Ovary (tissue), 9 donors: ENCODE measurements around the gene FAM3A. TPM values are rescaled to one million over a fixed set of nuclear protein-coding genes. Genes with fewer than 3 reads are reported as not detected.

ENCODE experiments used
- DNase-seq, 5 donors: peaks; one replicate each; pipeline ENCODE4 v3.0.0-alpha.2; 2019 to 2020
- H3K27ac ChIP-seq, 2 donors: fragments of 200-600 bp; one replicate each; pipeline versions ENCODE4 v1.5.1 to v1.8.0; 2019 to 2022
- H3K27me3 ChIP-seq: fragments of 200-600 bp; one replicate; pipeline ENCODE4 v1.8.0; 2022
- H3K36me3 ChIP-seq: fragments of 200-600 bp; sonication (generic); one replicate; pipeline ENCODE4 v1.5.1; 2019
- H3K4me1 ChIP-seq: one replicate; pipeline ENCODE4 v1.8.1; 2013; ENCODE audit warnings: mild to moderate bottlenecking, moderate library complexity; ENCODE audit not compliant: insufficient read depth
- H3K4me3 ChIP-seq: fragments of 200-600 bp; sonication (generic); one replicate; pipeline ENCODE4 v1.5.1; 2017
- H3K9me3 ChIP-seq, 2 donors: fragments of 200-600 bp in 1 of 2; sonication (generic) in 1 of 2; one replicate each; pipeline versions ENCODE4 v1.5.1 to v1.8.1; 2013 to 2019; ENCODE audit warnings: mild to moderate bottlenecking in 1 of 2, moderate library complexity in 1 of 2
- CTCF ChIP-seq, 3 donors: fragments of 450-650 bp in 2 of 3; fragments of 200-600 bp in 1 of 3; IDR thresholded peaks; one replicate each; pipeline versions ENCODE4 v1.5.1 to v1.8.0; 2016 to 2022; ENCODE audit warnings: antibody characterized with exemption in 3 of 3, mild to moderate bottlenecking in 1 of 3
- EP300 ChIP-seq: sonication (generic); formaldehyde crosslinking; IDR thresholded peaks from one replicate; pipeline ENCODE4 v1.6.1; 2017; ENCODE audit warnings: antibody characterized with exemption
- POLR2A ChIP-seq: fragments of 450-650 bp; IDR thresholded peaks from one replicate; pipeline ENCODE4 v1.6.1; 2017; ENCODE audit warnings: antibody characterized with exemption, mild to moderate bottlenecking, moderate library complexity
- WGBS, 3 donors: extraction: QIAGEN DNeasy Blood & Tissue Kit in 1 of 3; methylation state at CpG; one replicate each; pipeline versions ENCODE4 v1.1.5 to v1.1.7; 2013 to 2017; 5-methylcytosine and 5-hydroxymethylcytosine counted together
- intact Hi-C, 4 donors: fragments of 100-400 bp; cut with DNase I; formaldehyde crosslinking; loops; one replicate each; pipeline versions ENCODE4 v1.11.0 to v1.15.1; 2022 to 2023
- polyA plus RNA-seq, 2 donors: library from polyadenylated mRNA; stranded (reverse); fragments of 200-250 nt in 1 of 2; fragments of 350-450 nt in 1 of 2; fragmentation: Illumina TruSeq in 1 of 2; extraction: RNeasy Lipid Tissue Mini Kit (QIAGEN cat#74804) in 1 of 2; gene quantifications; one replicate each; pipeline ENCODE4 v1.2.3, GENCODE V29; 2013 to 2014
- total RNA-seq, 7 donors: library from RNA; depleted of rRNA in 2 of 7; stranded (reverse); fragments of >200 nt in 2 of 7; fragmentation: NEBNext Ultra II Directional in 3 of 7; extraction: Animal tissue kit (Norgen Biotek cat#: 25700) in 3 of 7; gene quantifications; one replicate each; pipeline versions ENCODE4 v1.1.0 to v1.2.4, GENCODE V29; 2016 to 2023
- donor health status: DM: no; HTN: no; CAD: no; lungs with moderate emphysema.
- donor health status: DM: no; HTN: no; CAD: no.
- donor health status: Bipolar disorder and iron deficiency.
- donor health status: DM: yes; HTN: yes; CAD: no.
- donor health status: DM: no; HTN: no; CAD: no.
- donor health status: DM: yes; HTN: yes; CAD: no.

Gene FAM3A
- total and polyA plus RNA-seq, 9 donors = 3.6 to 81.6 (median 62.9) TPM

DNA sequence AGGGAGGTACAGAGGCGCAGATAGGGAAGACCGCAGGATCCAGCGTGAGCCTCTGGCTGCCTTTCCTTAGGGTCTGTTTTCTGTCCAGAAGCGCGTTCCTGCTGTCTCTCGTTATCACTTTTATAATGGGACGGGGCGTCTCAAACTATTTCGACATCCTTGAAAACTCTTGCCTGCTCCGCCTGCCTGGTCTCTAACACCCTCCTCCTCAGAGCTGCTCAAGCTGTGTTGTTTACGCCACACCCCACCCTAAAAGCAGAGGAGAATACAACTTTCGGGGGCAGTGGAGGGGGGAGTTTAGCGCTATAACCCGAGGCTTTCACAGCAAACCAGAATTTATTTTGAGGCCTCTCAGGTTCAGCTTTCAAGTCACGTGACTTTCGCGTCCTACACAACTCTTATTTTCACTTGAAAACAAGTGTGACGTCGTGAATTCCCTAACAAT, 646 bp upstream of the FAM3A start:
- H3K9me3 ChIP-seq = no peaks in the 10 kb centered on the region
- intact Hi-C loops = no loop called here
- DNase-seq = peak in 4 of 5 donors; percentile 62 to 84 (median 74)
- no peaks in the 10 kb centered on the region for H3K27me3 ChIP-seq
- H3K27ac ChIP-seq = peak overlapping the region; percentile 91 to 99
- H3K4me1 ChIP-seq = peaks cover 4% of the 10 kb centered on the region
- H3K4me3 ChIP-seq = peak overlapping the region; percentile 24
- WGBS, 3 donors = 30 to 42% (median 39%) methylated on average over 19 of the region's 19 CpGs
- TF ChIP-seq EP300 = no peak
- TF ChIP-seq CTCF (IDR thresholded peaks at IDR 0.05) = no peak
- no peak for TF ChIP-seq POLR2A
- no peaks in the 10 kb centered on the region for H3K36me3 ChIP-seq

DNA sequence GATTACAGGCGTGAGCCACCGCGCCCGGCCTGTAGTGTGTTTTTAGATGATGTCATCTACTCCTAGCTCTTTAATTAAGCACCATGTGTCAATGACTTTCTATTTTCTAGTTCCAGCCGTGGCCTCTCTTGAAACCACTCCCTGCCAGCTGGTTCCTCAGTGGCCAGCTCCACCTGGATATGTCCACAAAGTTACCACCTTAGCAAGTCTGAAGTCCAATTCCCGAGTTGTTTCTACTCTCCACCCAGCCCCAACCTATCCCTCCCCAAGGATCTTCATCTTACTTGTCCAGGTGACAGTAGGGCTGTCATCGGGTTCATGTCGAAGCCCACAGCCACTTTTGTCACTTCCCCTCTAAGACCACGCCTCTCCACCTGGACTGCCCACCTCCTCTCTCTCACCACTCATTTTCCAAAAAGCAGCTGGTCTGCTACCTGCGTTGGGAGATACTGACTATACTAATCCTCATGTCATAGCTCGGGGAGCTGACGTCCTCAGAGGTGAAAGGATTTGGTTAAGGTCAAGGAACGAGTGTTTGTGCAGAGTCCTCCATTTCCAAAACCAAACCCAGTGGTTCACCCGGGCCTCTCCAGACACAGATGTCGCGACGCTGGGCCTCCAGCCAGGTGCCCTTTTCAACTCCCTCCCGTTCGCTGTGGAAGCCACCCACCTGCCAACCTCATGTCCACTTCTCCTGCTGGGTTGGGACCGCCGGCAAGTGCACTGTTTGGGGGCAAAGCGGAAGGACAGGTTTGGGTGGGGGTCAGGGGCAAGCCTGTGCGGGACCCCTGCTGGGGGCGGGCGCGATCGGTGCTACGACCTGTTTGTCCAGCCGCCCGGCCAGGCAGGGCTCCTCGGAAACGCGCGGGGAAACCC, 704 bp downstream of the FAM3A start:
- Histone ChIP-seq H3K9me3 (no peaks in the 10 kb centered on the region), H3K27ac (peak overlapping the region; percentile 64 to 99), H3K4me3 (peak overlapping the region; percentile 53), H3K4me1 (peaks cover 4% of the 10 kb centered on the region), H3K27me3 (no peaks in the 10 kb centered on the region), H3K36me3 (no peaks in the 10 kb centered on the region)
- 38 to 56% (median 49%) methylated on average over 27 to 34 of the region's 34 CpGs for WGBS, 3 donors
- intact Hi-C loops = no loop called here
- TF ChIP-seq EP300 (no peak), POLR2A (no peak), CTCF (IDR thresholded peaks at IDR 0.05) (no peak)
- DNase-seq = peak in 3 of 5 donors; percentile 56 to 72 (median 64)

DNA sequence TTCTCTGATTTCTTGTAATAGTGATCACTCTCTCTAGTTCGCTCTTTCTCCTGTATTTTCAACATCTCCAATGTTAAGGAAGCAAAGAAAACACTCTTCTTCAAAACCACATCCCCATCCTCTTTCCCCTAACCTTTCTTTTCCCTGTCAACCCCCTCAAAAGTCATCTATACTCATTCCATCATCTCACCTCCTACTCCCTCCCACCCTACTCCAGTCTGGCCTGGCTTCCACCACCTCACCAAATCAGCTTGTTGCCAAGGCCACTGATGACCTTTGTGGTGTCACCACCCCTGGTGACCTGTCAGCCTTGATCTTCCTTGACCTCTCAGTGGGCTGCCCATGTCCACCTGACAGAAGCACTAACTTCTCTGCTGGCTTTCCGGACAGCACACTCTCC, 2.3 kb downstream of the FAM3A start:
- WGBS, 3 donors = 75 to 89% (median 81%) methylated on average over 2 of the region's 2 CpGs
- Histone ChIP-seq H3K36me3 (no peaks in the 10 kb centered on the region), H3K27ac (no peak overlapping the region), H3K9me3 (no peaks in the 10 kb centered on the region), H3K4me3 (no peak overlapping the region), H3K4me1 (peaks cover 4% of the 10 kb centered on the region), H3K27me3 (no peaks in the 10 kb centered on the region)
- no peak for TF ChIP-seq POLR2A
- no peak for TF ChIP-seq CTCF (IDR thresholded peaks at IDR 0.05)
- no peak for TF ChIP-seq EP300
- intact Hi-C loops = no loop called here
- DNase-seq = no peak

GRCh38 chrX:154512879-154513553, 3.0 kb downstream of the FAM3A start:
- intact Hi-C loops = no loop called here
- DNase-seq = no peak
- no peak for TF ChIP-seq POLR2A
- TF ChIP-seq CTCF (IDR thresholded peaks at IDR 0.05) = no peak
- TF ChIP-seq EP300 = no peak
- no peaks in the 10 kb centered on the region for H3K36me3 ChIP-seq
- no peak overlapping the region for H3K4me3 ChIP-seq
- H3K27ac ChIP-seq = peak overlapping the region in 1 of 2 donors; percentile 12
- peaks cover 4% of the 10 kb centered on the region for H3K4me1 ChIP-seq
- H3K9me3 ChIP-seq = no peaks in the 10 kb centered on the region
- 87 to 90% (median 88%) methylated on average over 16 of the region's 16 CpGs for WGBS, 3 donors
- H3K27me3 ChIP-seq = no peaks in the 10 kb centered on the region
